Naive thymus-derived CD4-positive, alpha-beta T cell (primary cell): ENCODE results near the gene RALGPS1. TPM values are rescaled to one million over a fixed set of nuclear protein-coding genes. Genes with fewer than 3 reads are reported as not detected.

Source experiments
- ATAC-seq: fragments of 150-1000 bp; cut with Tn5 transposase; 2 replicates; pipeline ENCODE4 v1.10.0; 2021; ENCODE audit warnings: mild to moderate bottlenecking, moderate library complexity
- CTCF ChIA-PET: fragments of 350-600 bp; sonication (Branson Sonifier 250); formaldehyde crosslinking; loops from one replicate; lab custom pipeline; 2021; ENCODE audit warnings: antibody characterized with exemption; lab: Charles Lee
- POLR2A ChIA-PET: fragments of 350-600 bp; sonication (Branson Sonifier 250); formaldehyde crosslinking; loops from one replicate; lab custom pipeline; 2021; ENCODE audit warnings: antibody characterized with exemption, inconsistent platforms; lab: Charles Lee
- DNase-seq, 9 donors: peaks; one replicate each; pipeline versions ENCODE4 v3.0.0 to v3.0.0-alpha.2; 2020 to 2022; ENCODE audit warnings: mixed read lengths in 1 of 9
- H3K27ac ChIP-seq: one replicate; pipeline ENCODE4 v1.7.0; 2013; ENCODE audit warnings: mild to moderate bottlenecking, low read depth, low read length, moderate library complexity
- H3K27me3 ChIP-seq, 2 donors: one replicate each; pipeline ENCODE4 v1.7.0; 2013; ENCODE audit warnings: low read length in 2 of 2, mild to moderate bottlenecking in 2 of 2, moderate library complexity in 2 of 2; ENCODE audit not compliant: control insufficient read depth in 2 of 2, insufficient read depth in 2 of 2
- H3K36me3 ChIP-seq, 3 experiments: 1 replicate in 2 of 3; 2 replicates in 1 of 3; pipeline ENCODE4 v1.7.0; 2013; ENCODE audit warnings: low read length in 3 of 3, mild to moderate bottlenecking in 3 of 3, moderate library complexity in 1 of 3; ENCODE audit not compliant: insufficient read depth in 3 of 3, control insufficient read depth in 2 of 3
- H3K4me1 ChIP-seq, 2 donors: one replicate each; pipeline ENCODE4 v1.7.0; 2013; ENCODE audit warnings: low read length in 2 of 2, mild to moderate bottlenecking in 2 of 2, moderate library complexity in 1 of 2; ENCODE audit not compliant: control insufficient read depth in 2 of 2, insufficient read depth in 2 of 2
- H3K4me3 ChIP-seq: 2 replicates; pipeline ENCODE4 v1.7.0; 2013; ENCODE audit warnings: mild to moderate bottlenecking, low read length
- H3K9me3 ChIP-seq, 3 experiments: 1 replicate in 2 of 3; 2 replicates in 1 of 3; pipeline ENCODE4 v1.7.0; 2013; ENCODE audit warnings: low read length in 3 of 3; ENCODE audit not compliant: control insufficient read depth in 2 of 3
- H3K27ac Mint-ChIP-seq, 9 donors: one replicate each; pipeline ENCODE4 v1.8.0; 2020 to 2022; ENCODE audit warnings: mixed read lengths in 9 of 9, mild to moderate bottlenecking in 8 of 9, moderate library complexity in 5 of 9, inconsistent platforms in 2 of 9
- H3K27me3 Mint-ChIP-seq, 5 donors: one replicate each; pipeline ENCODE4 v1.8.0; 2021 to 2022; ENCODE audit warnings: mixed read lengths in 5 of 5, mild to moderate bottlenecking in 1 of 5
- H3K36me3 Mint-ChIP-seq, 5 donors: one replicate each; pipeline ENCODE4 v1.8.0; 2020 to 2022; ENCODE audit warnings: mixed read lengths in 5 of 5, mild to moderate bottlenecking in 3 of 5, inconsistent platforms in 1 of 5
- H3K4me1 Mint-ChIP-seq, 7 donors: one replicate each; pipeline ENCODE4 v1.8.0; 2020 to 2022; ENCODE audit warnings: mixed read lengths in 7 of 7, mild to moderate bottlenecking in 3 of 7, inconsistent platforms in 1 of 7
- H3K4me3 Mint-ChIP-seq, 10 donors: one replicate each; pipeline ENCODE4 v1.8.0; 2020 to 2022; ENCODE audit warnings: mild to moderate bottlenecking in 10 of 10, mixed read lengths in 10 of 10, moderate library complexity in 6 of 10, inconsistent platforms in 2 of 10
- H3K9me3 Mint-ChIP-seq, 11 donors: one replicate each; pipeline ENCODE4 v1.8.0; 2020 to 2022; ENCODE audit warnings: mixed read lengths in 11 of 11, mild to moderate bottlenecking in 4 of 11, inconsistent platforms in 1 of 11, moderate library complexity in 1 of 11
- intact Hi-C, 2 donors: fragments of 100-400 bp; cut with micrococcal nuclease; formaldehyde crosslinking; loops; one replicate each; pipeline ENCODE4 v1.15.1; 2023
- polyA plus RNA-seq, 2 donors: library from polyadenylated mRNA; unstranded; fragments of 300-500 nt; fragmentation: Illumina TruSeq; gene quantifications; one replicate each; pipeline ENCODE4 v1.2.3, GENCODE V29; 2021
- total RNA-seq, 6 experiments: library from RNA in 5 of 6; stranded (reverse) in 5 of 6; gene quantifications; 1 replicate in 5 of 6; 2 replicates in 1 of 6; pipeline ENCODE4 v1.2.3 and lab custom pipeline; 2021 to 2026

The RALGPS1 gene
- total and polyA plus RNA-seq, 7 experiments from 2014 or later: 1.0 to 8.3 (median 4.1) TPM

DNA sequence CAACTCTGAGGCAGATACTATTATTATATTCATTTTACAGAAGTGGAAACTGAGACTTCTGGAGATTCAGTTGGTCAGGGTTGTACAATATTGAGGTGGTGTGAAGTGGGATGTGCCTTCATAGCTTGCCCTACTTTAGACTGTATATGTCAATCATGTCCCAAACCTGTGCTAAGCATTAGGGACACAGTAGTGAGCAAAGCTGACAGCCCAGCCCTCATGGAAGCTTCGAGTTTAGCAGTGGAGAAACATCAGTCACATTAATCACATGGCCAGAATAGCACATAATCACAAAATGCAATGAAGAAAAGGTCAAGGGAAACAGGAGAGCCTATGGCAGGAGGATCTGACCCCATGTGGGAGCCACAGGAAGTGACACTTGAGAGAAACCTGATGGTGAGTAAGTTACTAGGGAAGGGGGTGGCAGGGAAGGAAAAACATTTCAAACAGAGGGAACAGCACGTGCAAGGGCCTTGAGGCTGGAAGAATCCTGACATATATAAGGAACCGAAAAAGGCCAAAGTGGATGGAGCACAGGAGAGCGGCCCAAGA, 20.5 kb upstream of the RALGPS1 start:
- Histone ChIP-seq H3K4me1 (no peaks in the 10 kb centered on the region), H3K27me3 (no peaks in the 10 kb centered on the region), H3K27ac (no peak overlapping the region), H3K4me3 (no peak overlapping the region), H3K36me3 (no peaks in the 10 kb centered on the region), H3K9me3 (no peaks in the 10 kb centered on the region)
- intact Hi-C loops: no loop called here
- DNase-seq (no peak), ATAC-seq (no peak)
- Mint-ChIP-seq H3K27ac (no peak overlapping the region), H3K4me3 (no peak overlapping the region), H3K36me3 (peaks cover 0 to 8% (median 0%) of the 10 kb centered on the region in 5 donors), H3K27me3 (peaks cover 0 to 11% (median 5%) of the 10 kb centered on the region in 5 donors), H3K4me1 (peaks cover 0 to 4% (median 0%) of the 10 kb centered on the region in 7 donors), H3K9me3 (no peaks in the 10 kb centered on the region)
- CTCF ChIA-PET: no interaction called here
- POLR2A ChIA-PET: interaction anchor here (0.7 kb wide), 1 partner anchor 88 kb away, joined by 4 read pairs; no protein-coding TSS in a partner anchor

- no peak overlapping the region for H3K4me3 ChIP-seq
- no peaks in the 10 kb centered on the region for H3K36me3 ChIP-seq
- H3K27me3 Mint-ChIP-seq: peaks cover 3 to 11% (median 6%) of the 10 kb centered on the region in 5 donors
- intact Hi-C loops: no loop called here
- H3K27me3 ChIP-seq: no peaks in the 10 kb centered on the region
- ATAC-seq: no peak
- no peak overlapping the region for H3K4me3 Mint-ChIP-seq
- no peak overlapping the region for H3K27ac Mint-ChIP-seq
- peaks cover 0 to 21% (median 10%) of the 10 kb centered on the region in 11 donors for H3K9me3 Mint-ChIP-seq
- CTCF ChIA-PET: no interaction called here
- POLR2A ChIA-PET: no interaction called here
- no peaks in the 10 kb centered on the region for H3K4me1 Mint-ChIP-seq
- H3K36me3 Mint-ChIP-seq: peaks cover 0 to 8% (median 5%) of the 10 kb centered on the region in 5 donors
- peaks cover 0 to 8% (median 0%) of the 10 kb centered on the region in 3 experiments for H3K9me3 ChIP-seq
- no peaks in the 10 kb centered on the region for H3K4me1 ChIP-seq
- DNase-seq: no peak
- no peak overlapping the region for H3K27ac ChIP-seq
Observed at GRCh38 chr9:126902210-126902609, 12.4 kb upstream of the RALGPS1 start.

GRCh38 chr9:126904586-126904985, 10.0 kb upstream of the RALGPS1 start:
- ChIA-PET POLR2A (no interaction called here), CTCF (no interaction called here)
- no peak for DNase-seq
- Mint-ChIP-seq H3K27ac (no peak overlapping the region), H3K9me3 (peaks cover 0 to 21% (median 9%) of the 10 kb centered on the region in 11 donors), H3K4me1 (no peaks in the 10 kb centered on the region), H3K27me3 (peaks cover 5 to 17% (median 8%) of the 10 kb centered on the region in 5 donors), H3K36me3 (peaks cover 0 to 7% (median 5%) of the 10 kb centered on the region in 5 donors), H3K4me3 (no peak overlapping the region)
- no peak for ATAC-seq
- Histone ChIP-seq H3K9me3 (peaks cover 0 to 8% (median 0%) of the 10 kb centered on the region in 3 experiments), H3K4me3 (no peak overlapping the region), H3K27me3 (no peaks in the 10 kb centered on the region), H3K4me1 (no peaks in the 10 kb centered on the region), H3K36me3 (no peaks in the 10 kb centered on the region), H3K27ac (no peak overlapping the region)
- intact Hi-C loops: no loop called here

- Histone ChIP-seq H3K4me3 (no peak overlapping the region), H3K36me3 (no peaks in the 10 kb centered on the region), H3K4me1 (no peaks in the 10 kb centered on the region), H3K9me3 (peaks cover 0 to 7% (median 0%) of the 10 kb centered on the region in 3 experiments), H3K27ac (no peak overlapping the region), H3K27me3 (no peaks in the 10 kb centered on the region)
- no peak for ATAC-seq
- DNase-seq: no peak
- intact Hi-C loops: no loop called here
- Mint-ChIP-seq H3K36me3 (peaks cover 0 to 5% (median 3%) of the 10 kb centered on the region in 5 donors), H3K27me3 (peaks cover 5 to 17% (median 9%) of the 10 kb centered on the region in 5 donors), H3K4me1 (no peaks in the 10 kb centered on the region), H3K27ac (no peak overlapping the region), H3K4me3 (no peak overlapping the region), H3K9me3 (peaks cover 0 to 15% (median 7%) of the 10 kb centered on the region in 11 donors)
- POLR2A ChIA-PET: no interaction called here
- CTCF ChIA-PET: no interaction called here
Observed at GRCh38 chr9:126906091-126906490, 8.5 kb upstream of the RALGPS1 start.

DNA sequence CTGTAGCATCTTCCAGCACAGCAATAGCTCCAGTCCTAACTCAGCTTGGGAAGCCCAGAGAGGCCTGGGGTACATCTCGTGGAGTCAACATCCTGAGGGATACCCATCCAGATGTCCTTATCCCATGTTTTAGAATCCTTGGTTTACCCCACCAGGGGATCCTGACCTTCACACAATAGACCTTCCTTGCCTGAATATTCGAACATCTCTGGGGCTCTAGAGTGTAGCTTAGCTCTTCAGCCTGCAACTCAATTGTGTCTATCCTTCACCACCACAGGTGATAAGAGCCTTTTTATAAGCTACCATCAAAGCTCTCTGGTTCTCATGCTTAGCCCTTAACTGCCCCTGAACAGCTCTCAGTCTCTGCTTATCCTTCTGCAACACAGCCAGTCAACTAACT, 7.5 kb upstream of the RALGPS1 start:
- H3K4me1 Mint-ChIP-seq: no peaks in the 10 kb centered on the region
- DNase-seq (no peak), ATAC-seq (no peak)
- Histone ChIP-seq H3K27me3 (no peaks in the 10 kb centered on the region), H3K27ac (no peak overlapping the region), H3K4me3 (no peak overlapping the region), H3K4me1 (no peaks in the 10 kb centered on the region), H3K9me3 (no peaks in the 10 kb centered on the region), H3K36me3 (no peaks in the 10 kb centered on the region)
- CTCF ChIA-PET: no interaction called here
- no peaks in the 10 kb centered on the region for H3K36me3 Mint-ChIP-seq
- H3K9me3 Mint-ChIP-seq: peaks cover 0 to 9% (median 3%) of the 10 kb centered on the region in 11 donors
- POLR2A ChIA-PET: no interaction called here
- H3K4me3 Mint-ChIP-seq: no peak overlapping the region
- H3K27me3 Mint-ChIP-seq: peaks cover 5 to 17% (median 9%) of the 10 kb centered on the region in 5 donors
- no peak overlapping the region for H3K27ac Mint-ChIP-seq
- intact Hi-C loops: no loop called here

- Mint-ChIP-seq H3K4me1 (peaks cover 5 to 13% (median 7%) of the 10 kb centered on the region in 7 donors), H3K27me3 (peaks cover 0 to 39% (median 0%) of the 10 kb centered on the region in 5 donors), H3K4me3 (peak overlapping the region; percentile 62 to 90 (median 79)), H3K9me3 (peaks cover 0 to 11% (median 4%) of the 10 kb centered on the region in 11 donors), H3K27ac (peak overlapping the region in 6 of 9 donors; percentile 14 to 89 (median 55)), H3K36me3 (peaks cover 0 to 3% (median 0%) of the 10 kb centered on the region in 5 donors)
- Histone ChIP-seq H3K27ac (peak overlapping the region; percentile 13), H3K27me3 (no peaks in the 10 kb centered on the region), H3K36me3 (no peaks in the 10 kb centered on the region), H3K4me1 (no peaks in the 10 kb centered on the region), H3K9me3 (no peaks in the 10 kb centered on the region), H3K4me3 (peak overlapping the region; percentile 41)
- peak in 7 of 9 donors; percentile 12 to 54 (median 23) for DNase-seq
- CTCF ChIA-PET: no interaction called here
- ATAC-seq: peak; percentile 30
- POLR2A ChIA-PET: no interaction called here
- intact Hi-C loops: loop anchor here (2.0 to 10.0 kb wide), 2 partner anchors 55 to 1171 kb away; partner anchors contain the start of genes PBX3 (in 1 of the 2) and ZBTB34 (in 1 of the 2)
Observed at GRCh38 chr9:126915281-126915816, 767 bp downstream of the RALGPS1 start.
